SU-DHL-6 (cell line): ENCODE measurements around the gene INSC.
A peak's percentile ranks its signal among the peaks of the same experiment; 100 is the strongest.

Experiments used
- H2AFZ ChIP-seq: fragments of 200-600 bp; sonication (generic); 2 replicates; pipeline ENCODE4 v1.6.1; 2014; ENCODE audit warnings: low read depth, mild to moderate bottlenecking, moderate library complexity, mixed read lengths, antibody characterized with exemption, low read length; ENCODE audit not compliant: severe bottlenecking
- H3F3A ChIP-seq: fragments of 200-600 bp; shearing (Covaris generic); 2 replicates; pipeline ENCODE4 v1.6.0; 2016; ENCODE audit warnings: antibody characterized with exemption, mild to moderate bottlenecking; ENCODE audit not compliant: insufficient read depth
- H3K27ac ChIP-seq: fragments of 200-600 bp; sonication (generic); 2 replicates; pipeline ENCODE4 v1.5.1; 2016; ENCODE audit warnings: low read depth, mild to moderate bottlenecking, low read length, moderate library complexity, mixed read lengths
- H3K27me3 ChIP-seq: fragments of 200-600 bp; sonication (generic), shearing (Covaris generic); 2 replicates; pipeline ENCODE4 v1.6.0; 2014; ENCODE audit warnings: mild to moderate bottlenecking, low read length
- H3K36me3 ChIP-seq: fragments of 200-600 bp; sonication (generic); 2 replicates; pipeline ENCODE4 v1.6.1; 2014; ENCODE audit warnings: mild to moderate bottlenecking, low read length, mixed read lengths
- H3K4me2 ChIP-seq: fragments of 300-600, 200-600 bp; shearing (Covaris generic), sonication (generic); 2 replicates; pipeline ENCODE4 v1.6.0; 2014; ENCODE audit warnings: low read length, low read depth, mild to moderate bottlenecking; ENCODE audit not compliant: poor library complexity, severe bottlenecking
- H3K4me3 ChIP-seq: fragments of 200-600 bp; sonication (generic); 2 replicates; pipeline ENCODE4 v1.5.1; 2014; ENCODE audit warnings: antibody characterized with exemption, low read length, mild to moderate bottlenecking, mixed read lengths; ENCODE audit not compliant: insufficient read depth, poor library complexity, severe bottlenecking
- H3K79me2 ChIP-seq: fragments of 200-600 bp; sonication (generic); 2 replicates; pipeline ENCODE4 v1.6.1; 2014; ENCODE audit warnings: mild to moderate bottlenecking, low read length, moderate library complexity; ENCODE audit not compliant: insufficient read depth
- H3K9ac ChIP-seq: fragments of 200-600 bp; sonication (generic); 2 replicates; pipeline ENCODE4 v1.7.0; 2014; ENCODE audit warnings: mild to moderate bottlenecking, low read length
- H3K9me2 ChIP-seq: fragments of 200-600 bp; sonication (generic); replicated peaks from 2 replicates; pipeline ENCODE4 v1.6.1; 2014; ENCODE audit warnings: low read length; ENCODE audit not compliant: insufficient read depth
- H3K9me3 ChIP-seq: fragments of 200-600 bp; sonication (generic); 2 replicates; pipeline ENCODE4 v1.6.1; 2014; ENCODE audit warnings: low read length, mixed read lengths; ENCODE audit not compliant: insufficient read depth
- H4K20me1 ChIP-seq: fragments of 200-600 bp; sonication (generic); 2 replicates; pipeline ENCODE4 v1.6.1; 2014; ENCODE audit warnings: low read depth, mild to moderate bottlenecking, antibody characterized with exemption, low read length, moderate library complexity, mixed read lengths
- EZH2phosphoT487 ChIP-seq: fragments of 200-600 bp; sonication (generic), shearing (Covaris generic); conservative IDR thresholded peaks from 2 replicates; pipeline ENCODE4 v1.6.1; 2018; ENCODE audit warnings: mild to moderate bottlenecking, antibody characterized with exemption, low read length, moderate library complexity, mixed read lengths
- TF ChIP-seq, protein P1 (sequence below): fragments of 200-600 bp; sonication (generic); IDR thresholded peaks from one replicate; pipeline ENCODE4 v1.5.1; 2017; ENCODE audit warnings: antibody characterized with exemption, mild to moderate bottlenecking, low read length, moderate library complexity; ENCODE audit not compliant: insufficient read depth, poor library complexity, severe bottlenecking

INSC gene

GRCh38 chr11:15208378-15209222, 93.9 kb downstream of the INSC start:
- Histone ChIP-seq H3K9ac (no peak overlapping the region), H3K27me3 (no peaks in the 10 kb centered on the region), H2AFZ (no peak overlapping the region), H3F3A (no peaks in the 10 kb centered on the region), H3K9me2 (no peaks in the 10 kb centered on the region), H3K4me3 (no peak overlapping the region), H3K9me3 (no peaks in the 10 kb centered on the region), H3K79me2 (no peaks in the 10 kb centered on the region), H3K27ac (no peak overlapping the region), H4K20me1 (no peaks in the 10 kb centered on the region), H3K36me3 (no peaks in the 10 kb centered on the region), H3K4me2 (no peak overlapping the region)
- TF ChIP-seq EZH2phosphoT487: no peak
- TF ChIP-seq, protein P1, sequence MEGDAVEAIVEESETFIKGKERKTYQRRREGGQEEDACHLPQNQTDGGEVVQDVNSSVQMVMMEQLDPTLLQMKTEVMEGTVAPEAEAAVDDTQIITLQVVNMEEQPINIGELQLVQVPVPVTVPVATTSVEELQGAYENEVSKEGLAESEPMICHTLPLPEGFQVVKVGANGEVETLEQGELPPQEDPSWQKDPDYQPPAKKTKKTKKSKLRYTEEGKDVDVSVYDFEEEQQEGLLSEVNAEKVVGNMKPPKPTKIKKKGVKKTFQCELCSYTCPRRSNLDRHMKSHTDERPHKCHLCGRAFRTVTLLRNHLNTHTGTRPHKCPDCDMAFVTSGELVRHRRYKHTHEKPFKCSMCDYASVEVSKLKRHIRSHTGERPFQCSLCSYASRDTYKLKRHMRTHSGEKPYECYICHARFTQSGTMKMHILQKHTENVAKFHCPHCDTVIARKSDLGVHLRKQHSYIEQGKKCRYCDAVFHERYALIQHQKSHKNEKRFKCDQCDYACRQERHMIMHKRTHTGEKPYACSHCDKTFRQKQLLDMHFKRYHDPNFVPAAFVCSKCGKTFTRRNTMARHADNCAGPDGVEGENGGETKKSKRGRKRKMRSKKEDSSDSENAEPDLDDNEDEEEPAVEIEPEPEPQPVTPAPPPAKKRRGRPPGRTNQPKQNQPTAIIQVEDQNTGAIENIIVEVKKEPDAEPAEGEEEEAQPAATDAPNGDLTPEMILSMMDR: peak; percentile 95

DNA sequence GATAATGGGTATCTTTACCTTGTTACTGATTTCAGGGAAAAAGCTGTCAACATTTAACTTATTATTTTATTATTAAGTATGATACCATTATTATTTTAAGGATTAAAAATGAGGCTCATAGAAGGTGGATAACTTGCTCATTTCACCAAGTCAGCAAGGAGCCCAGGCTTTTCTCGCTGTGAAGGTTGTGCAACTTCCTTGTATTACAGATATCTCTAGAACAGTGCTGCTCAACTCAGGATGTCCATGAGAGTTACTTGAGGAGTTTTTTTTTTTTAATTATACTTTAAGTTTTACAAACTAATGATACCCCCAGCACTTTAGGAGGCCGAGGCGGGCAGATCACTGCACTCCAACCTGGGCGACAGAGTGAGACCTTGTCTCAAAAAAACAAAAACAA, 98.2 kb downstream of the INSC start:
- Histone ChIP-seq H4K20me1 (no peaks in the 10 kb centered on the region), H3K27me3 (no peaks in the 10 kb centered on the region), H3K79me2 (no peaks in the 10 kb centered on the region), H3K9me2 (no peaks in the 10 kb centered on the region), H3F3A (no peaks in the 10 kb centered on the region), H3K4me2 (no peak overlapping the region), H3K9me3 (no peaks in the 10 kb centered on the region), H2AFZ (no peak overlapping the region), H3K9ac (no peak overlapping the region), H3K4me3 (no peak overlapping the region), H3K36me3 (no peaks in the 10 kb centered on the region), H3K27ac (no peak overlapping the region)
- TF ChIP-seq, protein P1: no peak
- TF ChIP-seq EZH2phosphoT487: no peak

- Histone ChIP-seq H3K9me2 (no peaks in the 10 kb centered on the region), H3K4me2 (no peak overlapping the region), H3K27ac (no peak overlapping the region), H3K9ac (no peak overlapping the region), H3K4me3 (no peak overlapping the region), H3K27me3 (no peaks in the 10 kb centered on the region), H3K79me2 (no peaks in the 10 kb centered on the region), H3K36me3 (no peaks in the 10 kb centered on the region), H3K9me3 (no peaks in the 10 kb centered on the region), H2AFZ (no peak overlapping the region), H3F3A (no peaks in the 10 kb centered on the region), H4K20me1 (no peaks in the 10 kb centered on the region)
- TF ChIP-seq EZH2phosphoT487: no peak
- TF ChIP-seq, protein P1: no peak
These were observed 98.9 kb downstream of the INSC start for GRCh38 chr11:15213471-15214231.
